GM21381 (cell line): ENCODE results near the gene DGUOK.
"Not testable (repeated sequence)": the region's sequence is repeated elsewhere in the genome, so short reads cannot be mapped to it uniquely, and the experiment has no call there.

Source experiments
- ATAC-seq: cut with Tn5 transposase; IDR thresholded peaks from one replicate; pipeline ENCODE4 v1.9.1; 2021; ENCODE audit warnings: mild to moderate bottlenecking, moderate library complexity; ENCODE audit not compliant: unreplicated experiment

The DGUOK gene

DNA sequence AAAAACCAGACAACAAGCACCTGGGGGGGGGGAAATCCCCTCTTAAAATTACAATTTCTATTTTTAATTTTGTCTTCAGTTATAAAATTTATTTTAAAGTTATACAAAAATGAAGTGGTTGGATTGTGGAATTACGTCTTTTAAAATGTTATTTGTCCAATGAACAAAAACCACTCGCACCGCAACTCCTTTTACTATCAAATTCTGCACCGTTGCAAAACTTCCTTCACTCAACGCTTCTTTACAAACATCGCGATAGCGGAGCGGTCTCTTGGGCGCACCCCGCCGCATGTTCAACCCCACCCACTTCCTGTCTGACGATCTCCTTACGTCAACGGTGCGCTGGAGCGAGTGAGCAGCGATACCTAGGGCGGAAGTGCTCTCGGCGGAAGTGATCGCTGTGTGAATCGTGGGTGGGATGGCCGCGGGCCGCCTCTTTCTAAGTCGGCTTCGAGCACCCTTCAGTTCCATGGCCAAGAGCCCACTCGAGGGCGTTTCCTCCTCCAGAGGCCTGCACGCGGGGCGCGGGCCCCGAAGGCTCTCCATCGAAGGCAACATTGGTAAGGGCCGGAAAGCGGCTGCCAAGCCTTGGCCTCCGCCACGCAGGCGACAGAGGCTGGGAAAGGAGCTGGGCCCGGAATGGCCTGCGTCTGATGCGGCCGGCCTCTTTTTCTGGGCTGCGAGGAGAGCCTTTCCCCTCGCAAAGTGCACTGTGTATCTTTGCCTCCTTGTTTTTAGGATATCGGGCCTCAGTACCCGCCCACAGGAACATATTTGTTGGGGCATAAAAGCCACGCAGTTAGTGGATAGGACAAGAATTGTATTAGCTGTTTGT lies at the start of gene DGUOK:
DGUOK (plus strand) TSS at position 388 of the 835 bp plus-strand sequence; CDS start at position 419, 31 bp downstream.
- ATAC-seq: peak; percentile 100

DNA sequence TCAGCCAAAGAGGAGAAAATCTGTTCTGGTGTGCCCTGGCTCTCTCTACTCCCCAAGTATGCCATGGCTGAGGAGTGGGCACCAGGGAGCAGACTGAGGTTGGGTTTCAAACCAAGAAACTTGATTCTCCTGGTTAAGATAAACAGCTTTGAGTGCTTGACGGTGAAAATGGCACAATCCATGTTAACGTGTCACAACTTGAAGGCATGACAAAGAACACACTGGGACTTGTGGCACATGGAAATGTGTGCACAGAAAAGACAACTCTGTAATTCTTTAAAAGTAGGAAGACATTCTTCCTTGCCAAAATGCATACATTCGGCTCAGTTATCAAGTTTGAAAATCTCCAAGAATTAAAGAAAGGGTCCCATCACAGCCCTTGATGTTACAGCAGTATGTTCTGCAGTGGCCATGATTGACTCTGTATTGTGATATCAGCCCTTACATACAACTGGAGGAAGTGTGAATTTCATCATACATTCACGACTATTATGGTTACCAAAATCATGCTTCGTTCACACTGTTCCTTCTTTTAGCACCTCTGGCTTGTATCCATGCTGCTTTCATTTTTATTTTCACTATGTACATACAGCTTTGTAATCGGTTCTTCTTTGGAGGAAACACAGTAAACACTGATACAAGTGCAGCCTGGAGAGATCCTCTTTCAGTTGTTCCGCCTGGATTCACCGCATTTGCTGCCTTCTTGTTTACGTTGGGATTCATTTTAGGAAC lies 49.4 kb upstream of the DGUOK start:
- no peak for ATAC-seq

DNA sequence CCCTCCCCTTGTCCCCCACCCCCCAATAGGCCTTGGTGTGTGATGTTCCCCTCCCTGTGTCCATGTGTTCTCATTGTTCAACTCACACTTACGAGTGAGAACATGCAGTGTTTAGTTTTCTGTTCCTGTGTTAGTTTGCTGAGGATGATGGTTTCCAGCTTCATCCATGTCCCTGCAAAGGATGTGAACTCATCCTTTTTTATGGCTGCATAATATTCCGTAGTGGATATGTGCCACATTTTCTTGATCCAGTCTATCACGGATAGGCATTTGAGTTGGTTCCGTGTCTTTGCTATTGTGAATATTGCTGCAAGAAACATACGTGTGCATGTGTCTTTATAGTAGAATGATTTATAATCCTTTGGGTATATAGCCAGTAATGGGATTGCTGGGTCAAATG lies 48.7 kb upstream of the DGUOK start:
- ATAC-seq: not testable (repeated sequence)

DNA sequence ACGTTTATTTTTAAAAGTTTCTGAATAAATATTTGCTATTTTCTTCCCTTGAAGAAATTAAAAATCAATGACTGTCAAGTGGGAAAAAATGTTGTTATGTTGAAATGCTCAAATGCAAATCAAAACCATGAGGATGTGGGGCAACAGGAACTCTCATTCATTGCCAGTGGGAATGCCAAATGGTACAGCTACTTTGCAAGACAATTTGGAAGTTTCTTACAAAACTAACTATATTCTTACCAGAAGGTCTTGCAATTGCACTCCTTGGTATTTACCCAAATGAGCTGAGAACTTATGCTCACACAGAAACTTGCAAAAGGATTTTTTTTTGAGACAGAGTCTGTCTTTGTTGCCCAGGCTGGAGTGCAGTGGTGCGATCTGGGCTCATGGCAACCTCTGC lies 41.3 kb upstream of the DGUOK start:
- ATAC-seq: no peak

DNA sequence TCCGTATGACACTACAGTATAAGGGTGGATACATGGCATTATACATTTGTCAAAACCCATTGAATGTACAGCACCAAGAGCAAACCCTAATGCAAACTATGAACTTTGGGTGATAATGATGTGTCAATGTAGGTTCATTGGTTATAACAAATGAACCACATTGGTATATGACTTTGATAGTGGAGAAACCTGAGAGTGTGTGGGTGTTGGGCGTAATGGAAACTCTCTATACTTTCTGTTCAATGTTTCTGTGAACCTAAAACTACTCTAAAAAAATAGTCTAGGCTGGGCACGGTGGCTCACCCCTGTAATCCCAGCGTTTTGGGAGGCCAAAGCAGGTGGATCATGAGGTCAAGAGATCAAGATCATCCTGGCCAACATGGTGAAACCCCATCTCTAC lies 40.3 kb upstream of the DGUOK start:
- ATAC-seq: no peak

DNA sequence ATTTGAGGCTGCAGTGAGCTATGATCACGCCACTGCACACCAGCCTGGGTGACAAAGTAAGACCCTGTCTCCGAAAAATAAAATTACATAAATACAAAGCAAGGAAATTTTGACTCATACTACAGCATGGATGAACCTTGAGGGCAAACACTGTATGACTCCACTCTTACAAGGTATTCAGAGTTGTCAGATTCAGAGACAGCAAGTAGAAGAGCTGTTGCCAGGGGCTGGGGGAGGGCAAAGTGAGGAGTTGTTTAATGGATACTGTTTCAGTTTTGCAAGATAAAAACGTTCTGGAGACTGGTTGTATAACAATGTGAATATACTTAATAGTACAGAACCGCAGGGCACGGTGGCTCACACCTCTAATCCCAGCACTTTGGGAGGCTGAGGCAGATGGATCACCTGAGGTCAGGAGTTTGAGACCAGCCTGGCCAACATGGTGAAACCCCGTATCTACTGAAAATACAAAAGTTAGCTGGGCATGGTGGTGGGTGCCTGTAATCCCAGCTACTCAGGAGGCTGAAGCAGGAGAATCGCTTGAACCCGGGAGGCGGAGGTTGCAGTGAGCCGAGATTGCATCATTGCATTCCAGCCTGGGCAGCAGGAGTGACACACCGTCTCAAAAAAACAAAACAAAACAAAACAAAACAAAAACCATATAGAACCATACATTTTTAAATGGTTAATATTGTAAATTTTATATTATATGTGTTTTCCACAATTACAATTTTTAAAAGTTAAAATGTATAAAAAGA lies 38.9 kb upstream of the DGUOK start:
- ATAC-seq: not testable (repeated sequence)

DNA sequence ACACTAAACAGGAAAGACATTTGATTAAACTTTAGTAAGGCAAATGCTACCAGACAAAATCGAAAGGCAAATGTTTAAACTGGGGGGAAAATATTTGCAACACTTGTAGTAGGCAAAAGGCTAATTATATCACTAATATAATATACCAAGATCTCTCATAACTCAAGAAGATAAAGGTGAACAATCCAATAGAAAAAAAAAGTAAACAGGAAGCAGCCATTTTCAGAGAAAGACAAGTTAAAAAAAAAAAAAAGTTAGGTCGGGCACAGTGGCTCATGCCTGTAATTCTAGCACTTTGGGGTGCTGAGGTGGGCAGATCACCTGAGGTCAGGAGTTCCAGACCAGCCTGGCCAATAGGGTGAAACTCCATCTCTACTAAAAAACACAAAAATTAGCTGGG lies 38.3 kb upstream of the DGUOK start:
- no peak for ATAC-seq

DNA sequence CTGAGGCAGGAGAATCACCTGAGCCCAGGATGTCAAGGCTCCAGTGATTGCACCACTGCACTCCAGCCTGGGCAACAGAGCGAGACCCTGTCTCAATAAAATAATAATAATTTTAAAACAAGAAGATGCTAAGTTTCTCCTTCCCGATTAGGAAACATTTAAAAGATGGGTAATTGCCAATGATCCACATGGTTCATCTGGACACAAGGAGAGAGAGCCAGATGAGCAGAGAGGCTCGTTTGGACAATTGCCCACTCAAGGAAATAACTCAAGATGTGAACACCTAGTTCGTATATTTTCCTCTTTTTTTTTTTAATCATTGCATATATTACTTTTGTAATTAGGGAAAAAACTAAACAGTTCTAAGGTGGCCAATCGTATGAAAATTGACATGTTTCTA lies 37.5 kb upstream of the DGUOK start:
- no peak for ATAC-seq

DNA sequence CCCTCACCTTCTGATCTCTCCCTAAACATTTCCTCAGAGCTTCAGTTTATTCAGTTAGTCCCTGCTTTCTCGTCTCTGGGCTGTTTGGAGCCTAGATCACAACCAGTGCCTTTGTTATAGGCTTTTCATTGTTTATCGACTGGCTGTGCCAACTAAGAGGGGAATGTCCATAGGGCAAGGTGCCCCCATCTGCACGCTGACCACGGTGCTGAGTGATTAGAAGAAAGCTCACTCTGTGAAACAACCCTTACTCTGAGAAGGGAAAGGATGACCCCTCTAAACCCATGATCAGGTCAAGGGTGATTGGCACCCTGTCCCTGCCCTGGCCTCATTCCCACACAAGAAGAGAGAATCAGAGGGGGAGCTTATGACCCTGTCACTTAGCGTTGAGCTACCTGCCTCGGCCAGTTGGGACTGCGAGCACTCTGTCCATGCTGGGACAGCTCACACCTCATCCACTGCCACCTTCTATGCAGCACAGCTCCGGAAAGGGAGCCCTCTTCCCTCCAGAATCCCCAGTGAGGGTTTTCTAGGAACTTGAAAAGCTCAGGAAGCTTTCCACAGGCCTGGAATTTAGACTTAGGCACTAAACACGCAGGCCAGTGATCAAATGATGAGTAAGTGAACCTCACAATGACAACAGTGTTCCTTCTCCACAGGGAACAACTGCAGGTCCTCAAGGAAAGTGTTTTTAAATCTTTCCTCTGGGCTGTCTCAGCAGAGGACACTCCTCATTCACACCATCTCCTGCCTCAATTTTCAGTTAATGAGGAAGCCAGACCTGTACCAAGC lies 36.2 kb upstream of the DGUOK start:
- ATAC-seq: no peak

DNA sequence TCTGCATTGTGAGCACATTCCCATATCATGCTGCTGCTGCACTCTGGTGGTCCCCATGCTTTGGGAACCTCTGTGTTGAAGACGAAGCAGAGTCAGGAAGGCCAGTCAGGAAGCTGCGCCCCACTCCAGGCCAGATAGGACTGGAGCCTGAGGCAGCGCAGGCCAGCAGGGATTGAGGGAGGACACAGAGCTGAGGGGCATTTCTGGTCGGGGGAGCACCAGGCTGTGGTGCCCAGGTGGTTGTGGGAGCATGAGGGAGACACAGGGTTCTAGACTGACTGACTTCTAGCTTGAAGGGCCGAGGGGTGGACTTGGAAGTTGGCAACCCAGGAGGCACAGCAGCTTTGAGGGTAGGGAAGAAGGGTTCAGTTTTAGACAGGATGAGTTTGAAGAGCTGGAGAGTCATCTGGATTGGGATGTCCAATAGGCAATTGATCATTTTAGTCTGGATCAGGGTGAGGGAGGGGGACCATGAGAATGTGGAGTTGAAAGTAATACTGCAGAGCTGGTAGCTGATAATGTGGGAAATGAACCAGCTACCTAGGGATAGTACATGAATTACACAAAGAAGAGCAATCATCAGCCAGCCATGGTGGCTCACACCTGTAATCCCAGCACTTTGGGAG lies 35.3 kb upstream of the DGUOK start:
- no peak for ATAC-seq

DNA sequence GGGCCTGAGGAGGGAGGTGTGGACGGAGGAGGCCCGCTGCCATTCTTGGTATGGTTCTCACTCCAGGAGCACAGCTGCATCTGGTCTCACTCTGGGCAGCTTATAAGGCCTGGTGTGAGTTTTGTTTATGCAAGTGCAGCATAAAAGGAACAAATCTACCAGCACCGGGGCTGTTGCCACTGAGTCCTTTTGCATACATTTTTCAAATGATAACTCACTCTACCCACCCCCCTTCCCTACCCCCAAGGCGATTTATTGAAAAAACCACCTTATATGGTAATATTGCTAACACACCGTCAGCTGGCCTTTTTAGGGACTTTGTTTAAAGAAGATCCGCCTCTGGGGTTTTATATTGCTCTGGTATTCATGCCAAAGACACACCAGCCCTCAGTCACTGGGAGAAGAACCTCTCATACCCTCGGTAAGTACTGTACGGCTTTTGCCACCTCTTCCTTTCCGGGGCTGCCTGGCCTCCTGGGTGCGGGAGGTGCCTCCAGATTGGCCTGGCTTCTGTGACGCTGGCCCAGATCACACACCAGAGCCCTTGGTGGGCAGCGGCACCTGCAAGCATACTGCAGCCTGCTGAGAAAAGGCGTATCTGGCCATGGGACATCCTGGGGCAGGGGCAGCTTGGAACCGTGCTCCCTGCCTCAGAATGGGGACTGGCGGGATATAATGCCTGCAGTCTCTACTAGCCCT lies 33.9 kb upstream of the DGUOK start, which contains the start of gene ACTG2:
ACTG2 (plus strand) TSS at position 378 of the 699 bp plus-strand sequence. CDS start 8,304 bp downstream, outside the sequence.
- ATAC-seq: no peak

DNA sequence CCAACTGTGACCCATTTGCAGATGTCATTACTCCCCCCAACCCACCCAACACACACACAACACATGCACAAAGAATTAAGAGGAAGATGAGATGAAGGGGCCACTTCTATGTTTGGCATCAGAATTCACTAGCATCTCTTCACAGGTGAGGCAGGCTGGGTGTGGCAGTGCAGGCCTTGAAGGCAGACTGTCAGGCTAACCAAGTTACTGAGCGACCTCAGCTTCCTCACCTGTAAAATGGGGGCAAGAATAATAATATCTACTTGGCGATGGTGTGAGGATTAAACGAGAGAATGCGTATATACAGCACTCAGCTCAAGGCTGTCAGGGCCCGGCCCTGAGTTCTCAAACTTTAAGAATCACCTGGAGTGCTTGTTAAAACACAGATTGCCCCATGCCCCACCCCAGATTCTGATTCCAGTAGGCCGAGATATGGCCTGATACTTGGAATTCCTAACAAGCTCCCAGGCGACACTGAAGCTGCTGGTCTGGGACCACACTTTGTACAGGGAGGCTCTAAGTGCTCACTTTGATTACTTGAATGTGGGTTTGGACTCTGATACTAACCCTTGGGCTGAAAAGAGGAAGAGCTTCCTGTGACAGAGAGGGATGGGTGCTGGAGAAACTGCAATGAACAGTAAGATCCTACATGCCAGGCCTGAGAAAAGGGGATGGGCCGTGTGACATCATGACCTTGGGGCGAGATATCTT lies 32.8 kb upstream of the DGUOK start:
- no peak for ATAC-seq

DNA sequence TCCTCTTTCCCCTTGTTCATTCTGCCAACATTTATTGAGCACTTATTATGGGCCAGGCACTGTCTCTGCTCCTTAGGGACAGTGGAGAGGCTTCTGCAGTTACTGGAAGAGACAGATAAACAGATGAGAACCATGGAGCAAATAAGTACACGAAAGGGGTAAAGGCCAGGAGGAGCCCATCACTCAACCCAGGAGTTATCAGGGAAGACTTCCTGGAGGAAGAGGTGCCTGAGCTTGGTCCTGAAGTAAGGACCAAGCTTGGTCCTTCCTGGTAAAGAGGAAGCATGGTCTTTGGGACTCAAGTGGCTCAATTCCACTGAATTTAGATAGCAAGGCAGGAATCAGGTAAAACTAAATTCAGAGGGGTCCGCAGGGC lies 32.2 kb upstream of the DGUOK start:
- no peak for ATAC-seq

DNA sequence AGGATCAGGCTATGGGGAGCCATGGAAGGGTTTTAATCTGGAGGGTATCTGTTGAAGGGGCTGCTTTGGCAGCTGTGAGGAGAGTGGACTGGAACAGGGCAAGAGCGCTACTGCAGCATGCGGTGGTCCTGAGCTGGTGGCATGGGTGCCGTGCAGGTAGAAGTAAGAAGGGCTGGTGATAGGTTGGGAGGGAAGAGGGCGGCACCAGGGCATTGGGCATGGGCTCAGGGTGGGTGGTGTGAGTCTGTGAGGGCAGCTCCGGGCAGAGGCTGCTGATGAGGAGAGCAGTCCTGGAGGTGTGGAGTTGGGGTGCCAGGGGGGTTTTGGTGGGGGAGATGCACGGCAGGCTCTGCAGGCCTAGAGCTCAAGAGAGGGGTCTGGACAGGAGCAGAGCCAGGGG lies 31.8 kb upstream of the DGUOK start:
- no peak for ATAC-seq

DNA sequence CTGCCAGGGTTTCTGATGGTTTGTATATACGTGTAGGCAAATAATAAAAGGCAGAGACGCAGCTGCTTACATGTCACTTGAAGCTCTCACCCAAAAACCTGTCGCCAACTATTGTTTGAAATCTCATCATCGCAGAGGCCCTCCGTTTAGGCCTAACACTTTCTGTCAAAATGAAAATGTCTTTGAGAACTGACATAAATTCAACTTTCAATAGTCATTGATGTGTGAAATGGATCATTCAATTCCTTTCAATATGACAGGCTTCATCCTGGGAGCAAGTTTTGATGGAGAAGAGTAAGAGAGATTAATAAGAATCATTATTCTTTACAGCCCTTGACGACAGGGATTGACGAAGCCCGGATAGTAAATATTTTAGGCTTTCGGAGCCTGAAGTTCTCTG lies 31.2 kb upstream of the DGUOK start:
- no peak for ATAC-seq

DNA sequence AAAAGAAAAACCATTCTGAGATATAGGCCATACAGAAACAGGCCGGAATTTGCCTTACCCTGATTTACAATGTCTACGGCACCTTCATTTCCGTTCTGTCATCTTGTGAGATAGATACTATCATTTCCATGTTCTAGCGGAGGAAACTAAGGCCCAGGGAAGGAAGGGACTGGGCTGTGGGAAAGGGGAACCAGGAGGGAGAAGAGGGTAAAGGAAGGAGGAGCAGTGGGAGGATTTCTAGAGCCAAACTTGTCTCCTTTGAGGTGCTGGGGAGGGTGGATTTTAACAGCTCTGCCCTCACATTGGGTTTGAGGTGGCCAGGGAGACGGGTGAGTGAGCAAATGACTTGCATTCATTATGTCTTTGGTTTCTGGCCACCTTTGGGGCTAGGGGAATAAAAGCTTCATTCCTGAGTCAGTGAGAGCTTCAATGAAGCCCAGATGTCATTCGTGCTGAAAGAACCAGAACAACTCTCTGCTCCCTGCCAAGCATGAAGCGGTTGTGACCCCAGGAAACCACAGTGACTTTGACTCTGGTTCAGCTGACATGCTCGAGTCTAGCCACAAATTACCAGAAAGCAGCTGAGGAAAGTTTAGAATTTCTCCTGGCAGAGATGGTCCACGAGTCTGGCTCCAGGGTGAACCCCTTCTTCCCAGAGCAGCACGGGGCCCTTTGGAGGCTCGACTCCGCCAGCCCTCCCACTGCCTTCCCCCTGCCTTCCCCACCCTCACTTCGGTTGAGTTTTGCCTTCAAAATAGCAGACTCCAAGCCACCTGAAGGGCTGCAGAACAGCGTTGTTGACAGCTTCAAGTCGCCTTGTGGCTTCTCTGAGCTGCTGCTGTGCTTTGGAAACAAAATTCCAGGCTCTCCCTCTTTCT lies 30.1 kb upstream of the DGUOK start:
- ATAC-seq: no peak

DNA sequence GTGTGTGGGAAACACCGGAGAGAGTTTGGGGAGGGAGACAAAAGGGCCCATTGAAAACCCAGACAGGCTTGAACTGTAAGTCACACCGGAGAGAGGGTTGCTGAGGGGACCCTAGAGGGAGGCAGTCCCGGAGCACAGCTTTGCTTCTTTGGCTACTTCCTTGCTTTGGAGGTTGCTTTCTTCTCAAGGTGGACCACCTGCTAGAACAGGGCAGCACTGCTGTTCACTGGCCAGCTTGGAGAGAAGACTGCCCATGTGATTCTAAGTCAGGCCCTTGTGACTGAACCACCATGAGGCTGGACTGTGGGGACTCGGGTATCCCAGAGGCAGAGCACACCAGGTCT lies 29.5 kb upstream of the DGUOK start:
- ATAC-seq: no peak

DNA sequence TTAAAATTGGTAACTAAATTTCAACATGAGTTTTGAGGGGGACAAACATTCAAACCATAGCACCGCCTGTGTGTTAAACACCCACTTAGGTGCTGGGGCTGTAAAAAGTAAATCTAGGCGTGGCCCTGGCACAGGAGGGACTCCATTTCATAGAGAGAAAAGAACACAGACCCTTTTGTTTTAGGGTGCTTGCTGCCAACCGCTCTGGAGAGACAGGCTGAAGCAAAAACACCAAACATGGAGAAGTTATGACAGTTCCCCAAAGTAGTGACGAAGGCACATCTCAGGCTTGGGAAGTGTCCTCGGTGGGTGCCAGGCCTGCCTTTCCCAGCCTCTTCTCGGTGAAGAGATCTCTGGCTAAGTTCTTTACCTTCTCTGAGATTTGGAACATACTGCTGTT lies 28.7 kb upstream of the DGUOK start:
- no peak for ATAC-seq
